ENCODE measurements around the gene SERPINB11. TPM values are rescaled to one million over a fixed set of nuclear protein-coding genes. Genes with fewer than 3 reads are reported as not detected.

The SERPINB11 gene
- total RNA-seq, 1 experiment from 2014 or later, result not detected

DNA sequence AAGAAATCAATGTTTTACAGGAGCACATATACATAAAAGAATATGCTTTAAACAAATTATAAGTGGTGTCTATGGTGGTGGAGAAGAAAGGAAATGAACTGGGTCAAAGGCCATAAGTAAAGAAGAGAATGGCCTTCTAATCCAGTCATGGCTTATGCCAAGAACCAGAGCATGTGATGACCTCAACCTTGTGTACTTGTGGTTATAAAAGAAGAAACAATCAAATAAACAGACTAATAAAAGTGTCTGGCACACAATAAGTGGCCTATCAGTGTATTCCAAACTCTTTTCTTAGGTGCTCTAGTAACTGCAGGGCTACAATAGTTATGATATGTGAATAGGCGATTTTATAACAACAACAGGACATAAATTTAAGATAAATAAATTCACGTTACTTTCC, 2.6 kb downstream of the SERPINB11 start (continued):
- no peak for TF ChIP-seq ZNF138 (CRISPR knock-in tag; conservative IDR thresholded peaks at IDR 0.05)

DNA sequence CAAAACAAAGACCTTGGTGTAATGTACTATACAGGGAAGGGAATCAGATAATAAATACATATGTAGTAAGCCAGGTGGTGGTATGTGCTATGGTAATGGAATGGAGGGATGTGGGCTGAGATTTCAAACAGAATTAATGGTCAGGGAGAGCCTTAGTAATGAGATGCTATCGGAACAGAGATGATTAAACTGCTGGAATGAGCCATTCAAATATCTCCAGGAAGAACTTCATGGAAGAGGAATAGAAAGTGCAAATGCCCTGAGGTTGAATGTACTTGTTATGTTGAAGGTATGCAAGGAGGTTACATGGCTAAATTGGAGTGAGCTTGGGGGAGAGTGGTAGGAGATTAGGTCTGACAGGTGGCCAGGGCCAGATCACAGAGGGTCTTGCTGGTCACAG, 5.1 kb downstream of the SERPINB11 start:
- no peak overlapping the region for H3K27ac Mint-ChIP-seq
- POLR2A ChIA-PET, result no interaction called here
- CTCF ChIA-PET, result no interaction called here

DNA sequence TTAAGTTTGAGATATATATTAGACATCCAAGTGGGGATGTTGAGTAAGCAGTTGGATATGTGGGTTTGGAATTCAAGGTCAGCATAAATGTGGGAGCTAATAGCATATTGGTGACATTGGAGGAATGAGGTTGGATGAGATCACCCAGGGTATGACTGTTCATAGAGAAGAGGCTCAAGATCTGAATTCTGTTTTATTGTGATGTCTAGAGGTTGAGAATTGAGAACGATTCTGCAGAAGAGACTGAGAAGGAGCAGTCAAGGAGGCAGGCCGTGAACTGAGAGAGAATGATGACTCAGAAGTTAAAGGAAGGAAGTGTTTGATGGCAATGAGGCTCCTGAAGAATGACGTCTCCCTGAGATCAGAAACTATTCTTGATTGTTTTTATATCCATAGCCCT, 5.9 kb downstream of the SERPINB11 start:
- Mint-ChIP-seq H3K4me3 (no peak overlapping the region), H3K27ac (no peak overlapping the region), H3K27me3 (ENCODE audit: low read depth) (no peaks in the 10 kb centered on the region), H3K36me3 (peaks cover 13% of the 10 kb centered on the region), H3K4me1 (no peaks in the 10 kb centered on the region), H3K9me3 (peaks cover 27% of the 10 kb centered on the region)
- POLR2A ChIA-PET, result no interaction called here
- no peak for ATAC-seq
- DNase-seq (ENCODE audit: low spot score), result no peak
- CTCF ChIA-PET, result no interaction called here
- TF ChIP-seq, protein P1, sequence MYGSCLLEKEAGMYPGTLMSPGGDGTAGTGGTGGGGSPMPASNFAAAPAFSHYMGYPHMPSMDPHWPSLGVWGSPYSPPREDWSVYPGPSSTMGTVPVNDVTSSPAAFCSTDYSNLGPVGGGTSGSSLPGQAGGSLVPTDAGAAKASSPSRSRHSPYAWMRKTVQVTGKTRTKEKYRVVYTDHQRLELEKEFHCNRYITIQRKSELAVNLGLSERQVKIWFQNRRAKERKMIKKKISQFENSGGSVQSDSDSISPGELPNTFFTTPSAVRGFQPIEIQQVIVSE (CRISPR knock-in tag; IDR thresholded peaks at IDR 0.05; ENCODE audit: borderline replicate concordance), result no peak
- TF ChIP-seq, protein P2, sequence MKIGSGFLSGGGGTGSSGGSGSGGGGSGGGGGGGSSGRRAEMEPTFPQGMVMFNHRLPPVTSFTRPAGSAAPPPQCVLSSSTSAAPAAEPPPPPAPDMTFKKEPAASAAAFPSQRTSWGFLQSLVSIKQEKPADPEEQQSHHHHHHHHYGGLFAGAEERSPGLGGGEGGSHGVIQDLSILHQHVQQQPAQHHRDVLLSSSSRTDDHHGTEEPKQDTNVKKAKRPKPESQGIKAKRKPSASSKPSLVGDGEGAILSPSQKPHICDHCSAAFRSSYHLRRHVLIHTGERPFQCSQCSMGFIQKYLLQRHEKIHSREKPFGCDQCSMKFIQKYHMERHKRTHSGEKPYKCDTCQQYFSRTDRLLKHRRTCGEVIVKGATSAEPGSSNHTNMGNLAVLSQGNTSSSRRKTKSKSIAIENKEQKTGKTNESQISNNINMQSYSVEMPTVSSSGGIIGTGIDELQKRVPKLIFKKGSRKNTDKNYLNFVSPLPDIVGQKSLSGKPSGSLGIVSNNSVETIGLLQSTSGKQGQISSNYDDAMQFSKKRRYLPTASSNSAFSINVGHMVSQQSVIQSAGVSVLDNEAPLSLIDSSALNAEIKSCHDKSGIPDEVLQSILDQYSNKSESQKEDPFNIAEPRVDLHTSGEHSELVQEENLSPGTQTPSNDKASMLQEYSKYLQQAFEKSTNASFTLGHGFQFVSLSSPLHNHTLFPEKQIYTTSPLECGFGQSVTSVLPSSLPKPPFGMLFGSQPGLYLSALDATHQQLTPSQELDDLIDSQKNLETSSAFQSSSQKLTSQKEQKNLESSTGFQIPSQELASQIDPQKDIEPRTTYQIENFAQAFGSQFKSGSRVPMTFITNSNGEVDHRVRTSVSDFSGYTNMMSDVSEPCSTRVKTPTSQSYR (CRISPR knock-in tag; IDR thresholded peaks at IDR 0.05), result no peak
- TF ChIP-seq GABPB1 (CRISPR knock-in tag; IDR thresholded peaks at IDR 0.05), result no peak
- TF ChIP-seq, protein P3, sequence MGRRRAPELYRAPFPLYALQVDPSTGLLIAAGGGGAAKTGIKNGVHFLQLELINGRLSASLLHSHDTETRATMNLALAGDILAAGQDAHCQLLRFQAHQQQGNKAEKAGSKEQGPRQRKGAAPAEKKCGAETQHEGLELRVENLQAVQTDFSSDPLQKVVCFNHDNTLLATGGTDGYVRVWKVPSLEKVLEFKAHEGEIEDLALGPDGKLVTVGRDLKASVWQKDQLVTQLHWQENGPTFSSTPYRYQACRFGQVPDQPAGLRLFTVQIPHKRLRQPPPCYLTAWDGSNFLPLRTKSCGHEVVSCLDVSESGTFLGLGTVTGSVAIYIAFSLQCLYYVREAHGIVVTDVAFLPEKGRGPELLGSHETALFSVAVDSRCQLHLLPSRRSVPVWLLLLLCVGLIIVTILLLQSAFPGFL (CRISPR knock-in tag; IDR thresholded peaks at IDR 0.05; ENCODE audit: borderline replicate concordance), result no peak
- no peak for TF ChIP-seq MYBL2 (CRISPR knock-in tag; IDR thresholded peaks at IDR 0.05)
- no peak for TF ChIP-seq NR2C2 (CRISPR knock-in tag; IDR thresholded peaks at IDR 0.05)
- TF ChIP-seq ETV6 (CRISPR knock-in tag; IDR thresholded peaks at IDR 0.05), result no peak
- TF ChIP-seq, protein P4, sequence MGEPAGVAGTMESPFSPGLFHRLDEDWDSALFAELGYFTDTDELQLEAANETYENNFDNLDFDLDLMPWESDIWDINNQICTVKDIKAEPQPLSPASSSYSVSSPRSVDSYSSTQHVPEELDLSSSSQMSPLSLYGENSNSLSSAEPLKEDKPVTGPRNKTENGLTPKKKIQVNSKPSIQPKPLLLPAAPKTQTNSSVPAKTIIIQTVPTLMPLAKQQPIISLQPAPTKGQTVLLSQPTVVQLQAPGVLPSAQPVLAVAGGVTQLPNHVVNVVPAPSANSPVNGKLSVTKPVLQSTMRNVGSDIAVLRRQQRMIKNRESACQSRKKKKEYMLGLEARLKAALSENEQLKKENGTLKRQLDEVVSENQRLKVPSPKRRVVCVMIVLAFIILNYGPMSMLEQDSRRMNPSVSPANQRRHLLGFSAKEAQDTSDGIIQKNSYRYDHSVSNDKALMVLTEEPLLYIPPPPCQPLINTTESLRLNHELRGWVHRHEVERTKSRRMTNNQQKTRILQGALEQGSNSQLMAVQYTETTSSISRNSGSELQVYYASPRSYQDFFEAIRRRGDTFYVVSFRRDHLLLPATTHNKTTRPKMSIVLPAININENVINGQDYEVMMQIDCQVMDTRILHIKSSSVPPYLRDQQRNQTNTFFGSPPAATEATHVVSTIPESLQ (CRISPR knock-in tag; IDR thresholded peaks at IDR 0.05), result no peak
- no peak for TF ChIP-seq HMGA2 (CRISPR knock-in tag; IDR thresholded peaks at IDR 0.05)
- no peak for TF ChIP-seq ATF1 (CRISPR knock-in tag; IDR thresholded peaks at IDR 0.05)
- TF ChIP-seq, protein P5, sequence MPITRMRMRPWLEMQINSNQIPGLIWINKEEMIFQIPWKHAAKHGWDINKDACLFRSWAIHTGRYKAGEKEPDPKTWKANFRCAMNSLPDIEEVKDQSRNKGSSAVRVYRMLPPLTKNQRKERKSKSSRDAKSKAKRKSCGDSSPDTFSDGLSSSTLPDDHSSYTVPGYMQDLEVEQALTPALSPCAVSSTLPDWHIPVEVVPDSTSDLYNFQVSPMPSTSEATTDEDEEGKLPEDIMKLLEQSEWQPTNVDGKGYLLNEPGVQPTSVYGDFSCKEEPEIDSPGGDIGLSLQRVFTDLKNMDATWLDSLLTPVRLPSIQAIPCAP (CRISPR knock-in tag; IDR thresholded peaks at IDR 0.05), result no peak
- no peak for TF ChIP-seq ZNF317 (CRISPR knock-in tag; IDR thresholded peaks at IDR 0.05; ENCODE audit: borderline replicate concordance, low read depth)
- TF ChIP-seq CREB1 (CRISPR knock-in tag; IDR thresholded peaks at IDR 0.05), result no peak
- TF ChIP-seq, protein P6, sequence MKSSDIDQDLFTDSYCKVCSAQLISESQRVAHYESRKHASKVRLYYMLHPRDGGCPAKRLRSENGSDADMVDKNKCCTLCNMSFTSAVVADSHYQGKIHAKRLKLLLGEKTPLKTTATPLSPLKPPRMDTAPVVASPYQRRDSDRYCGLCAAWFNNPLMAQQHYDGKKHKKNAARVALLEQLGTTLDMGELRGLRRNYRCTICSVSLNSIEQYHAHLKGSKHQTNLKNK (CRISPR knock-in tag; IDR thresholded peaks at IDR 0.05), result no peak
- TF ChIP-seq ESRRA (CRISPR knock-in tag; IDR thresholded peaks at IDR 0.05; ENCODE audit: borderline replicate concordance), result no peak
- TF ChIP-seq, protein P7, sequence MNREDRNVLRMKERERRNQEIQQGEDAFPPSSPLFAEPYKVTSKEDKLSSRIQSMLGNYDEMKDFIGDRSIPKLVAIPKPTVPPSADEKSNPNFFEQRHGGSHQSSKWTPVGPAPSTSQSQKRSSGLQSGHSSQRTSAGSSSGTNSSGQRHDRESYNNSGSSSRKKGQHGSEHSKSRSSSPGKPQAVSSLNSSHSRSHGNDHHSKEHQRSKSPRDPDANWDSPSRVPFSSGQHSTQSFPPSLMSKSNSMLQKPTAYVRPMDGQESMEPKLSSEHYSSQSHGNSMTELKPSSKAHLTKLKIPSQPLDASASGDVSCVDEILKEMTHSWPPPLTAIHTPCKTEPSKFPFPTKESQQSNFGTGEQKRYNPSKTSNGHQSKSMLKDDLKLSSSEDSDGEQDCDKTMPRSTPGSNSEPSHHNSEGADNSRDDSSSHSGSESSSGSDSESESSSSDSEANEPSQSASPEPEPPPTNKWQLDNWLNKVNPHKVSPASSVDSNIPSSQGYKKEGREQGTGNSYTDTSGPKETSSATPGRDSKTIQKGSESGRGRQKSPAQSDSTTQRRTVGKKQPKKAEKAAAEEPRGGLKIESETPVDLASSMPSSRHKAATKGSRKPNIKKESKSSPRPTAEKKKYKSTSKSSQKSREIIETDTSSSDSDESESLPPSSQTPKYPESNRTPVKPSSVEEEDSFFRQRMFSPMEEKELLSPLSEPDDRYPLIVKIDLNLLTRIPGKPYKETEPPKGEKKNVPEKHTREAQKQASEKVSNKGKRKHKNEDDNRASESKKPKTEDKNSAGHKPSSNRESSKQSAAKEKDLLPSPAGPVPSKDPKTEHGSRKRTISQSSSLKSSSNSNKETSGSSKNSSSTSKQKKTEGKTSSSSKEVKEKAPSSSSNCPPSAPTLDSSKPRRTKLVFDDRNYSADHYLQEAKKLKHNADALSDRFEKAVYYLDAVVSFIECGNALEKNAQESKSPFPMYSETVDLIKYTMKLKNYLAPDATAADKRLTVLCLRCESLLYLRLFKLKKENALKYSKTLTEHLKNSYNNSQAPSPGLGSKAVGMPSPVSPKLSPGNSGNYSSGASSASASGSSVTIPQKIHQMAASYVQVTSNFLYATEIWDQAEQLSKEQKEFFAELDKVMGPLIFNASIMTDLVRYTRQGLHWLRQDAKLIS (CRISPR knock-in tag; IDR thresholded peaks at IDR 0.05; ENCODE audit: borderline replicate concordance), result no peak
- TF ChIP-seq TEAD1 (CRISPR knock-in tag; IDR thresholded peaks at IDR 0.05), result no peak
- TF ChIP-seq, protein P8, sequence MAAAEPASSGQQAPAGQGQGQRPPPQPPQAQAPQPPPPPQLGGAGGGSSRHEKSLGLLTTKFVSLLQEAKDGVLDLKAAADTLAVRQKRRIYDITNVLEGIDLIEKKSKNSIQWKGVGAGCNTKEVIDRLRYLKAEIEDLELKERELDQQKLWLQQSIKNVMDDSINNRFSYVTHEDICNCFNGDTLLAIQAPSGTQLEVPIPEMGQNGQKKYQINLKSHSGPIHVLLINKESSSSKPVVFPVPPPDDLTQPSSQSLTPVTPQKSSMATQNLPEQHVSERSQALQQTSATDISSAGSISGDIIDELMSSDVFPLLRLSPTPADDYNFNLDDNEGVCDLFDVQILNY (CRISPR knock-in tag; IDR thresholded peaks at IDR 0.05), result no peak

More for the DNA sequence above, 5.1 kb downstream of the SERPINB11 start:
- DNase-seq (ENCODE audit: low spot score), result no peak
- Mint-ChIP-seq H3K27me3 (ENCODE audit: low read depth) (no peaks in the 10 kb centered on the region), H3K4me1 (no peaks in the 10 kb centered on the region), H3K36me3 (peaks cover 5% of the 10 kb centered on the region), H3K4me3 (no peak overlapping the region), H3K9me3 (peaks cover 19% of the 10 kb centered on the region)
- ATAC-seq, result no peak
- TF ChIP-seq NR2C2 (CRISPR knock-in tag; IDR thresholded peaks at IDR 0.05), result no peak
- TF ChIP-seq JAZF1 (CRISPR knock-in tag; IDR thresholded peaks at IDR 0.05), result no peak

All from WTC11 (cell line).